ENCODE measurements around the gene PAWR.

DNA sequence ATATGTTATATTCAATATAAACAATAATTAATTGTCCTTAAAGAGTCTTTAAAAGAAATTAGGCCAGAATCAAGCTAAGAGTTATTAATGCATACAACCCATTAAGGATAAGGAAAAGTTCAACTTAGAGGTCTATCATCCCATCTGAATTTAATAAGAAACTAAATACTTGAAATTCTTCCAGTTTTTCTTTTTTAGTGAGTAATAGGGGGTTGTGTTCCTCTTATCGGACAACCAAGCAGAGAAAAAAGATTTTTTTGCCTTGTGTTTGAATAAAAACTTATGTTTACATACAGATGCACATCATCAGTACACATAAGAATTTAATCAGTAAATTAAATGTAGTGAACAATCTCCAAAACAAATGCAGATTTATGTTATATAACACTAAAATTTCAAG lies 32.5 kb downstream of the PAWR start:
- TF ChIP-seq POLR2AphosphoS5 (IDR thresholded peaks at IDR 0.05): no peak
- TF ChIP-seq, protein P1, sequence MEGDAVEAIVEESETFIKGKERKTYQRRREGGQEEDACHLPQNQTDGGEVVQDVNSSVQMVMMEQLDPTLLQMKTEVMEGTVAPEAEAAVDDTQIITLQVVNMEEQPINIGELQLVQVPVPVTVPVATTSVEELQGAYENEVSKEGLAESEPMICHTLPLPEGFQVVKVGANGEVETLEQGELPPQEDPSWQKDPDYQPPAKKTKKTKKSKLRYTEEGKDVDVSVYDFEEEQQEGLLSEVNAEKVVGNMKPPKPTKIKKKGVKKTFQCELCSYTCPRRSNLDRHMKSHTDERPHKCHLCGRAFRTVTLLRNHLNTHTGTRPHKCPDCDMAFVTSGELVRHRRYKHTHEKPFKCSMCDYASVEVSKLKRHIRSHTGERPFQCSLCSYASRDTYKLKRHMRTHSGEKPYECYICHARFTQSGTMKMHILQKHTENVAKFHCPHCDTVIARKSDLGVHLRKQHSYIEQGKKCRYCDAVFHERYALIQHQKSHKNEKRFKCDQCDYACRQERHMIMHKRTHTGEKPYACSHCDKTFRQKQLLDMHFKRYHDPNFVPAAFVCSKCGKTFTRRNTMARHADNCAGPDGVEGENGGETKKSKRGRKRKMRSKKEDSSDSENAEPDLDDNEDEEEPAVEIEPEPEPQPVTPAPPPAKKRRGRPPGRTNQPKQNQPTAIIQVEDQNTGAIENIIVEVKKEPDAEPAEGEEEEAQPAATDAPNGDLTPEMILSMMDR (IDR thresholded peaks at IDR 0.05): no peak
